Right cardiac atrium (tissue), 5 donors: Measurements from ENCODE around the gene PSMB11. TPM values are rescaled to one million over a fixed set of nuclear protein-coding genes. Genes with fewer than 3 reads are reported as not detected.

Experiments used
- ATAC-seq, 2 donors: fragments of 200-7000 bp; cut with Tn5 transposase; one replicate each; pipeline versions ENCODE4 v1.8.0 to v1.9.1; 2020; ENCODE audit warnings: moderate library complexity in 2 of 2, mild to moderate bottlenecking in 1 of 2
- DNase-seq, 3 donors: peaks; one replicate each; pipeline ENCODE4 v3.0.0-alpha.2; 2020
- H3K27ac ChIP-seq: one replicate; pipeline ENCODE4 v1.5.1; 2013; ENCODE audit warnings: mild to moderate bottlenecking, low read length, control low read depth, moderate library complexity
- H3K27me3 ChIP-seq: one replicate; pipeline ENCODE4 v1.6.1; 2013; ENCODE audit not compliant: control insufficient read depth, insufficient read depth
- H3K4me1 ChIP-seq: one replicate; pipeline ENCODE4 v1.6.1; 2013; ENCODE audit warnings: low read length; ENCODE audit not compliant: control insufficient read depth, insufficient read depth
- H3K4me3 ChIP-seq: one replicate; pipeline ENCODE4 v1.5.1; 2013; ENCODE audit warnings: low read length, control low read depth
- H3K9me3 ChIP-seq: one replicate; pipeline ENCODE4 v1.6.1; 2013; ENCODE audit warnings: low read length; ENCODE audit not compliant: control insufficient read depth
- WGBS: extraction: QIAGEN DNeasy Blood & Tissue Kit; methylation state at CpG from one replicate; pipeline ENCODE4 v1.1.7; 2013; 5-methylcytosine and 5-hydroxymethylcytosine counted together
- intact Hi-C, 4 donors: fragments of 100-400 bp; cut with DNase I; formaldehyde crosslinking; loops; one replicate each; pipeline versions ENCODE4 v1.11.0 to v1.14.0; 2022 to 2023
- polyA plus RNA-seq: library from polyadenylated mRNA; stranded (reverse); fragments of 200-250 nt; gene quantifications from one replicate; pipeline ENCODE4 v1.2.3, GENCODE V29; 2013
- total RNA-seq, 4 donors: library from RNA; stranded (reverse); fragmentation: NEBNext Ultra II Directional; extraction: Animal tissue kit (Norgen Biotek cat#: 25700); gene quantifications; one replicate each; pipeline ENCODE4 v1.2.1, GENCODE V29; 2021
- donor health status: healthy with polysubstance abuse.
- donor health status: DM: no; HTN: yes; CAD: no.
- donor health status: DM: no; HTN: no; CAD: no.
- donor health status: DM: no; HTN: yes; CAD: no; lungs with severe emphysema.
- donor health status: DM: yes; HTN: yes; CAD: no.

The PSMB11 gene
- total and polyA plus RNA-seq, 5 donors, result not detected

GRCh38 chr14:23055147-23055550 lies 13.1 kb downstream of the PSMB11 start:
- WGBS, result 98% methylated on average over 12 of the region's 12 CpGs
- intact Hi-C loops, result no loop called here
- no peak for ATAC-seq

DNA sequence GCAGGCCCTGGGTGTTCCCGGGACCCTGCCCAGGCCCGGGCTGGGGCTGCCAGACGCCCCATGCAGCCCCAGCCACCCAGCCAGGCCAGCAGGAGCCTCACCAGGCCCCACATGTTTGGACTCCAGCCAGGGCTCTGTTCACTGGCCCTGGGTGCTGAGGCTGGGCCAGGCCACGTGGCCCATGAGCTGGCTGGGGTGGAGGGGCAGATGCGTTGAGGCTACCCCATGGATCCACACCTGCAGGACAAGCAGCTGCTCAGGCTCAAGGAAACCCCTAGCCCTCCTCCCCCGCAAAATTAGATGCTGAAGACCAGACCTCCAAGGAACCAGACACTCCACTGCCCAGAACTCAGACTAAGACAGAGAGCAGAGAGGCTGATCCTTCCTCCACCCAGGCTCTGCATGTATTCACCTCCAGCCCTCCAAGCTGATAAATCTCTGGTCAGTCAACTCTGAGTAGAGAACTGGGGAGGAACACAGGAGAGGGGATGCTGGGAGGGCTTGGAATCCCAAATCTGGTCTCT lies 13.7 kb downstream of the PSMB11 start:
- no peak overlapping the region for H3K27ac ChIP-seq
- WGBS, result 77% methylated on average over 6 of the region's 6 CpGs
- H3K27me3 ChIP-seq, result no peaks in the 10 kb centered on the region
- intact Hi-C loops, result loop anchor here in 2 of 4 donors (2.0 kb wide), 1 partner anchor 69 kb away; no protein-coding TSS in a partner anchor
- DNase-seq, result peak in 2 of 3 donors; percentile 48 to 73
- H3K9me3 ChIP-seq, result no peaks in the 10 kb centered on the region
- H3K4me1 ChIP-seq, result no peaks in the 10 kb centered on the region
- H3K4me3 ChIP-seq, result no peak overlapping the region
- ATAC-seq, result no peak

More at GRCh38 chr14:23055147-23055550, 13.1 kb downstream of the PSMB11 start:
- no peaks in the 10 kb centered on the region for H3K9me3 ChIP-seq
- no peak overlapping the region for H3K27ac ChIP-seq
- H3K4me3 ChIP-seq, result no peak overlapping the region
- H3K27me3 ChIP-seq, result no peaks in the 10 kb centered on the region
- H3K4me1 ChIP-seq, result no peaks in the 10 kb centered on the region
- peak in 1 of 3 donors; percentile 17 for DNase-seq

- Histone ChIP-seq H3K27me3 (no peaks in the 10 kb centered on the region), H3K9me3 (no peaks in the 10 kb centered on the region), H3K4me1 (no peaks in the 10 kb centered on the region), H3K27ac (no peak overlapping the region), H3K4me3 (no peak overlapping the region)
- intact Hi-C loops, result loop anchor here in 2 of 4 donors (2.0 kb wide), 1 partner anchor 70 kb away; no protein-coding TSS in a partner anchor
- DNase-seq (peak; percentile 61 to 82 (median 77)), ATAC-seq (peak; percentile 38 to 58)
- WGBS, result 12% methylated on average over 17 of the region's 17 CpGs
Measured at GRCh38 chr14:23056145-23056955, 14.3 kb downstream of the PSMB11 start.

GRCh38 chr14:23056956-23057756 lies 15.1 kb downstream of the PSMB11 start, which contains the start of gene CDH24:
Gene CDH24 (minus strand): TSS chr14:23057520. CDS start chr14:23055733, 1,787 bp downstream.
- intact Hi-C loops, result loop anchor here in 2 of 4 donors (2.0 kb wide), 1 partner anchor 70 kb away; no protein-coding TSS in a partner anchor
- ATAC-seq (peak; percentile 64 to 75), DNase-seq (peak; percentile 71 to 91 (median 89))
- Histone ChIP-seq H3K9me3 (no peaks in the 10 kb centered on the region), H3K4me3 (peak within 1 kb of the TSS; percentile 83), H3K4me1 (peaks cover 3% of the 10 kb centered on the region), H3K27me3 (no peaks in the 10 kb centered on the region), H3K27ac (no peak within 1 kb of the TSS)
- 2% methylated on average over 72 of the region's 73 CpGs for WGBS

GRCh38 chr14:23057757-23058653 lies 16.0 kb downstream of the PSMB11 start:
- DNase-seq (peak; percentile 87 to 94 (median 94)), ATAC-seq (peak; percentile 73 to 81)
- WGBS, result 1% methylated on average over 51 of the region's 51 CpGs
- intact Hi-C loops, result loop anchor here in 3 of 4 donors (2.0 kb wide), 1 partner anchor 71 kb away; no protein-coding TSS in a partner anchor
- H3K4me3 ChIP-seq, result peak overlapping the region; percentile 83
- no peak overlapping the region for H3K27ac ChIP-seq
- peaks cover 5% of the 10 kb centered on the region for H3K4me1 ChIP-seq
- H3K9me3 ChIP-seq, result no peaks in the 10 kb centered on the region
- H3K27me3 ChIP-seq, result no peaks in the 10 kb centered on the region

DNA sequence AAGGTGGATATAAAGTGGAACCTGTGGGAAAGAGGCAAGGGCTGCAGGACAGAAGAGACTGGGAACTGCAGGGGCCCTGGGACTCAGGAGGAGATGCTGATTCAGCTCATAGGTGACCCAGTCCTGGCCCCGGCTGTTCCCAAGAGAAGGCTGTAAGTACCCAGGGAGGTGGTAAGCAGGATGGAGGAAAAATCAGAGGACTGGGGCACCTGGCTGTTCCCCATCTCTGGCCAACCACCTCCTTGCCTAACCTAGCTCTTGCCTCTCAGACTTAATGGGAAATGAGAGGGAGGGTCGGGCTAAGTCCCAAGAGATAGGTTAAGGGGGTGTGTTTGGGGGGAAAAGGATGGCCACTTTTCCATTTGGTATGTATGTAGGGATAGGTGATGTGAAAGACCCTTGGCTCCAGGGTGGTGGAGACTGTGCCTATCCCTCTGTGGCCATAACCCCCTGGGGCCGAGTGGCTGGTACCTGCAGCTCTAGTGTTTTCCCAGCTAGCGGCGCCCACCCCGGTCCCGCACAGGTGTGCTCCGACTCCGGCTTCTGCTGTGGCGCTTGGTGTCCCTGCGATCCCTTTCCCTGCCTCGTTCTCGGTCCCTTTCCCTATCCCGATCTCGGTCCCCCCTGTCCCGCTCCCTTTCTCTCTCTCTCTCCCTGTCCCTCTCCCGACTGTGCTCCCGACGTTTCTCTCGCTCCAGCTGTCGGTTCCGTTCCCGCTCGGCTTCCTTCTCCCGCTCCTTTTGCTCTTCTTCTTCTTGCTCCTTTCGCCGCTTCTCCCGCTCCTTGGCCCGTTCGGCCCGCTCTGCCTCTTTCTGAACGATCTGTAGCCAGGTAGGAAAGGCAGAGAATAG lies 16.9 kb downstream of the PSMB11 start:
- intact Hi-C loops, result loop anchor here in 1 of 4 donors (2.0 kb wide), 1 partner anchor 72 kb away; no protein-coding TSS in a partner anchor
- ATAC-seq, result no peak
- Histone ChIP-seq H3K27ac (no peak overlapping the region), H3K9me3 (no peaks in the 10 kb centered on the region), H3K4me1 (peaks cover 5% of the 10 kb centered on the region), H3K4me3 (no peak overlapping the region), H3K27me3 (no peaks in the 10 kb centered on the region)
- WGBS, result 89% methylated on average over 32 of the region's 32 CpGs
- peak in 2 of 3 donors; percentile 39 to 44 for DNase-seq

DNA sequence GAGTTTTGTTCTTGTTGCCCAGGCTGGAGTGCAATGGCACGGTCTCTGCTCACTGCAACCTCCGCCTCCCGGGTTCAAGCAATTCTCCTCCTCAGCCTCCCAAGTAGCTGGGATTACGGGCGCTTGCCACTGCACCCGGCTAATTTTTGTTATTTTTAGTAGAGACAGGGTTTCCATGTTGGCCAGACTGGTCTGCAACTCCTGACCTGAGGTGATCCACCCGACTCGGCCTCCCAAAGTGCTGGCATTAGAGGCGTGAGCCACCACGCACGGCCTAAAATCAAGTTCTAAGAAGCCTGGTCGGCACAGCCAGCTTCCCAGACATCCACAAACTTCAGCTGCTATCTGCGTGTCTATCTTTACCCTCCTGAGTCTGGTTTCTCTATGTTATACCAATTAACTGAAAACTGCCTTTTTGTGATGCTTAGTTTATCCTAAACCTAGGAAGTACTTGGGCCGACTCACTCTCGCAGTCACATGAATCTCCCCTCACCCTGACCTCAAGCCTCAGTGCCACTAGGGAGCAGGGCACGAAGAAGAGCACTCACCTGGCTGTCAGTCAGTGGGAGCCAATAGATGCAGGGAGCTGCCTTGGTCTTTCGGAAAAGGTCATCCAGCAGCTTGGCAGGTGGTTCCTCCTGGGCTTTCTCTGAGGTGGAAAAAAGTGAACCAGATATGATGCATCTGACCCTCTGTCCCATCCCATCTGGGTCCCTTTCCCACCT lies 18.7 kb downstream of the PSMB11 start:
- Histone ChIP-seq H3K4me3 (no peak overlapping the region), H3K9me3 (no peaks in the 10 kb centered on the region), H3K27ac (no peak overlapping the region), H3K4me1 (peaks cover 5% of the 10 kb centered on the region), H3K27me3 (no peaks in the 10 kb centered on the region)
- DNase-seq (peak in 1 of 3 donors; percentile 19), ATAC-seq (no peak)
- WGBS, result 92% methylated on average over 17 of the region's 17 CpGs
- intact Hi-C loops, result no loop called here

- H3K27ac ChIP-seq, result no peak overlapping the region
- H3K4me3 ChIP-seq, result no peak overlapping the region
- H3K9me3 ChIP-seq, result no peaks in the 10 kb centered on the region
- intact Hi-C loops, result no loop called here
- DNase-seq (peak in 2 of 3 donors; percentile 57 to 71), ATAC-seq (peak; percentile 37 to 60)
- peaks cover 5% of the 10 kb centered on the region for H3K4me1 ChIP-seq
- 14% methylated on average over 4 of the region's 4 CpGs for WGBS
- H3K27me3 ChIP-seq, result no peaks in the 10 kb centered on the region
Measured at GRCh38 chr14:23062002-23062401, 20.0 kb downstream of the PSMB11 start.

DNA sequence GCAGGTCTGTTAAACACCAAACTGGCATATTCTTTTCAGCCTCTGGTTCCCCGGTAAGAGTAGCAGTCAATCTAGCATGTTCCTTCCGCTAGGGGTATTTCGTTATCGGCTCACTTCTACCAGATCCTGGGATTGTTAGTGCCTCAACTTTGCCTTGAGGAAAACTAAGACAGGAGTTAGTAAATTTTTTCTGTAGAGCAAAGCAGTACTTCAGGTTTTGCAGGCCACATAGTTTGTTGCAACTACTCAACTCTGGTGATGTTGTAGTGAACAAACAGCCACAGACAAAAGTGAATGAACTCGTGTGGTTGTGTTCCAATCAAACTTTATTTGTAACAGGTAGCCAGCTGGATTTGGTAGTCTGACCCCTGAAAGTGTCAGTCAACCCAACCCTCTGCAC lies 21.6 kb downstream of the PSMB11 start:
- Histone ChIP-seq H3K9me3 (no peaks in the 10 kb centered on the region), H3K27ac (no peak overlapping the region), H3K4me3 (no peak overlapping the region), H3K4me1 (peaks cover 5% of the 10 kb centered on the region), H3K27me3 (no peaks in the 10 kb centered on the region)
- intact Hi-C loops, result no loop called here
- DNase-seq (no peak), ATAC-seq (no peak)
- WGBS, result 92% methylated on average over 5 of the region's 5 CpGs
